Panc1 (cell line): Measurements from ENCODE around the gene ATP2C1. TPM values are rescaled to one million over a fixed set of nuclear protein-coding genes. Genes with fewer than 3 reads are reported as not detected.

Experiments
- ATAC-seq: fragments of 200-7000 bp; cut with Tn5 transposase; 2 replicates; pipeline ENCODE4 v1.9.1; 2020; ENCODE audit warnings: mild to moderate bottlenecking, moderate library complexity
- BruUV-seq: library from RNA; stranded (reverse); fragments of 400-500 nt; replicated peaks from 2 replicates; lab custom pipeline; 2021; lab: Mats Ljungman, UMichigan
- CTCF ChIA-PET: fragments of 300-600 bp; sonication (Branson Sonifier 250); formaldehyde crosslinking; loops from one replicate; lab custom pipeline; 2022; ENCODE audit warnings: antibody characterized with exemption; lab: Charles Lee
- POLR2A ChIA-PET: fragments of 300-600 bp; sonication (Branson Sonifier 250); formaldehyde crosslinking; loops from one replicate; lab custom pipeline; 2022; ENCODE audit warnings: antibody characterized with exemption; lab: Charles Lee
- DNase-seq: peaks from one replicate; pipeline ENCODE4 v3.0.0-alpha.2; 2010; ENCODE audit warnings: low read depth, low spot score
- H3K27ac ChIP-seq: 2 replicates; pipeline ENCODE4 v1.5.1; 2011; ENCODE audit warnings: mild to moderate bottlenecking, low read length, inconsistent platforms
- H3K27me3 ChIP-seq: fragments of 200-500 bp; sonication (Bioruptor generic); 2 replicates; pipeline ENCODE4 v1.6.0; 2014; ENCODE audit warnings: low read length, inconsistent platforms; ENCODE audit not compliant: control insufficient read depth, insufficient read depth
- H3K36me3 ChIP-seq: fragments of 200-500 bp; sonication (Bioruptor generic); 2 replicates; pipeline ENCODE4 v1.5.1; 2014; ENCODE audit warnings: inconsistent platforms, mild to moderate bottlenecking, low read length, moderate library complexity; ENCODE audit not compliant: control insufficient read depth, insufficient read depth
- H3K4me1 ChIP-seq: 2 replicates; pipeline ENCODE4 v1.5.1; 2011; ENCODE audit warnings: inconsistent platforms, mild to moderate bottlenecking, low read length, moderate library complexity; ENCODE audit not compliant: control insufficient read depth, insufficient read depth
- H3K4me3 ChIP-seq, 2 experiments: 2 replicates each; pipeline ENCODE4 v1.5.1; 2011 to 2012; ENCODE audit warnings: low read depth in 2 of 2, low read length in 2 of 2, mild to moderate bottlenecking in 2 of 2, inconsistent platforms in 1 of 2, moderate library complexity in 1 of 2
- H3K9me3 ChIP-seq: fragments of 200-500 bp; sonication (Bioruptor generic); 2 replicates; pipeline ENCODE4 v1.5.1; 2014; ENCODE audit warnings: low read depth, mild to moderate bottlenecking, inconsistent platforms, low read length, moderate library complexity; ENCODE audit not compliant: control insufficient read depth, insufficient read depth
- POLR2AphosphoS5 ChIP-seq: IDR thresholded peaks from 2 replicates; pipeline ENCODE4 v1.6.1; 2012; ENCODE audit warnings: mild to moderate bottlenecking, low read depth, low read length, moderate library complexity
- SIN3A ChIP-seq: IDR thresholded peaks from 2 replicates; pipeline ENCODE4 v1.6.1; 2012; ENCODE audit warnings: low read depth, mild to moderate bottlenecking, low read length, moderate library complexity, borderline replicate concordance; ENCODE audit not compliant: insufficient read depth
- TCF7L2 ChIP-seq: IDR thresholded peaks from 2 replicates; pipeline ENCODE4 v1.6.1; 2011; ENCODE audit warnings: mild to moderate bottlenecking, low read depth, low read length, inconsistent platforms
- in situ Hi-C: cut with HindIII; loops from 2 replicates; pipeline ENCODE4 v1.10.0; 2016; ENCODE audit warnings: low sequenced_read_pairs, low pct_unique_long_range_greater_than_20kb
- intact Hi-C: fragments of 100-400 bp; cut with micrococcal nuclease; formaldehyde crosslinking; loops from one replicate; pipeline ENCODE4 v1.10.0; 2022; ENCODE audit not compliant: unreplicated experiment
- total RNA-seq: library from RNA; stranded (reverse); gene quantifications from one replicate; pipeline ENCODE4 v1.2.1, GENCODE V29; 2021; ENCODE audit not compliant: unreplicated experiment
- TF ChIP-seq, protein P1 (sequence below), 2 experiments: IDR thresholded peaks; 2 replicates each; pipeline ENCODE4 v1.6.1; 2011 to 2012; ENCODE audit warnings: low read depth in 2 of 2, control low read depth in 1 of 2, low read length in 1 of 2, mild to moderate bottlenecking in 1 of 2, moderate library complexity in 1 of 2; ENCODE audit not compliant: insufficient read depth in 1 of 2
- TF ChIP-seq, protein P2 (sequence below): fragments of 450-650 bp; IDR thresholded peaks from 2 replicates; pipeline ENCODE4 v1.5.1; 2017; ENCODE audit warnings: mild to moderate bottlenecking

Gene ATP2C1
- total RNA-seq, 1 experiment from 2014 or later = 101 TPM

DNA sequence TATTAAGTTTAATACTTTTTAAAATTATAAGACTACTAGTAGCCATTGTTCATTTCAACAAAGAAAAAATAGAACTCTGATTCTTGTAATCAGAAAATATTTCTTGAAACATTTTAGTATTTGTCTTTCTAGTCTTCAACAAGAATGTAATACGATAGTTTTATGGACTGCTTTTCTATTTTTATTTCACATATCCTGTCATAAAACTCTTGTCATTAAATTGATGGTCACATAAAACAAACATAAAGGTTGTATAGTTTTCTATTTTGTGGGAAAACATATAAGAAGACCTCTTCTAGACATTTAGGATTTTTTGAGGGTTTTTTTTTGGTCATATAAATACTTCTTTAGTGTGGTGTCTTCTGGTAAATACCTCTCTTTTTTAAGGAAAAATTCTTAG lies 62.4 kb downstream of the ATP2C1 start:
- Histone ChIP-seq H3K27ac (no peak overlapping the region), H3K36me3 (peaks cover 24% of the 10 kb centered on the region), H3K27me3 (no peaks in the 10 kb centered on the region), H3K9me3 (no peaks in the 10 kb centered on the region), H3K4me1 (no peaks in the 10 kb centered on the region), H3K4me3 (no peak overlapping the region)
- in situ Hi-C loops = no loop called here
- TF ChIP-seq, protein P1, sequence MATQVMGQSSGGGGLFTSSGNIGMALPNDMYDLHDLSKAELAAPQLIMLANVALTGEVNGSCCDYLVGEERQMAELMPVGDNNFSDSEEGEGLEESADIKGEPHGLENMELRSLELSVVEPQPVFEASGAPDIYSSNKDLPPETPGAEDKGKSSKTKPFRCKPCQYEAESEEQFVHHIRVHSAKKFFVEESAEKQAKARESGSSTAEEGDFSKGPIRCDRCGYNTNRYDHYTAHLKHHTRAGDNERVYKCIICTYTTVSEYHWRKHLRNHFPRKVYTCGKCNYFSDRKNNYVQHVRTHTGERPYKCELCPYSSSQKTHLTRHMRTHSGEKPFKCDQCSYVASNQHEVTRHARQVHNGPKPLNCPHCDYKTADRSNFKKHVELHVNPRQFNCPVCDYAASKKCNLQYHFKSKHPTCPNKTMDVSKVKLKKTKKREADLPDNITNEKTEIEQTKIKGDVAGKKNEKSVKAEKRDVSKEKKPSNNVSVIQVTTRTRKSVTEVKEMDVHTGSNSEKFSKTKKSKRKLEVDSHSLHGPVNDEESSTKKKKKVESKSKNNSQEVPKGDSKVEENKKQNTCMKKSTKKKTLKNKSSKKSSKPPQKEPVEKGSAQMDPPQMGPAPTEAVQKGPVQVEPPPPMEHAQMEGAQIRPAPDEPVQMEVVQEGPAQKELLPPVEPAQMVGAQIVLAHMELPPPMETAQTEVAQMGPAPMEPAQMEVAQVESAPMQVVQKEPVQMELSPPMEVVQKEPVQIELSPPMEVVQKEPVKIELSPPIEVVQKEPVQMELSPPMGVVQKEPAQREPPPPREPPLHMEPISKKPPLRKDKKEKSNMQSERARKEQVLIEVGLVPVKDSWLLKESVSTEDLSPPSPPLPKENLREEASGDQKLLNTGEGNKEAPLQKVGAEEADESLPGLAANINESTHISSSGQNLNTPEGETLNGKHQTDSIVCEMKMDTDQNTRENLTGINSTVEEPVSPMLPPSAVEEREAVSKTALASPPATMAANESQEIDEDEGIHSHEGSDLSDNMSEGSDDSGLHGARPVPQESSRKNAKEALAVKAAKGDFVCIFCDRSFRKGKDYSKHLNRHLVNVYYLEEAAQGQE (IDR thresholded peaks at IDR 0.05; ENCODE audit: insufficient read depth in 1 of 2, low read depth in 2 of 2, low read length in 1 of 2) = no peak
- TF ChIP-seq POLR2AphosphoS5 = no peak
- no peak for TF ChIP-seq SIN3A
- TF ChIP-seq TCF7L2 = no peak
- TF ChIP-seq, protein P2, sequence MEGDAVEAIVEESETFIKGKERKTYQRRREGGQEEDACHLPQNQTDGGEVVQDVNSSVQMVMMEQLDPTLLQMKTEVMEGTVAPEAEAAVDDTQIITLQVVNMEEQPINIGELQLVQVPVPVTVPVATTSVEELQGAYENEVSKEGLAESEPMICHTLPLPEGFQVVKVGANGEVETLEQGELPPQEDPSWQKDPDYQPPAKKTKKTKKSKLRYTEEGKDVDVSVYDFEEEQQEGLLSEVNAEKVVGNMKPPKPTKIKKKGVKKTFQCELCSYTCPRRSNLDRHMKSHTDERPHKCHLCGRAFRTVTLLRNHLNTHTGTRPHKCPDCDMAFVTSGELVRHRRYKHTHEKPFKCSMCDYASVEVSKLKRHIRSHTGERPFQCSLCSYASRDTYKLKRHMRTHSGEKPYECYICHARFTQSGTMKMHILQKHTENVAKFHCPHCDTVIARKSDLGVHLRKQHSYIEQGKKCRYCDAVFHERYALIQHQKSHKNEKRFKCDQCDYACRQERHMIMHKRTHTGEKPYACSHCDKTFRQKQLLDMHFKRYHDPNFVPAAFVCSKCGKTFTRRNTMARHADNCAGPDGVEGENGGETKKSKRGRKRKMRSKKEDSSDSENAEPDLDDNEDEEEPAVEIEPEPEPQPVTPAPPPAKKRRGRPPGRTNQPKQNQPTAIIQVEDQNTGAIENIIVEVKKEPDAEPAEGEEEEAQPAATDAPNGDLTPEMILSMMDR = no peak
- CTCF ChIA-PET = no interaction called here
- intact Hi-C loops = no loop called here
- no TSS peak for BruUV-seq
- ATAC-seq (no peak), DNase-seq (no peak)
- POLR2A ChIA-PET = interaction anchor here (0.6 to 0.8 kb wide), 3 partner anchors 40 to 142 kb away, joined by 3 to 11 read pairs (median 4); no protein-coding TSS in a partner anchor

DNA sequence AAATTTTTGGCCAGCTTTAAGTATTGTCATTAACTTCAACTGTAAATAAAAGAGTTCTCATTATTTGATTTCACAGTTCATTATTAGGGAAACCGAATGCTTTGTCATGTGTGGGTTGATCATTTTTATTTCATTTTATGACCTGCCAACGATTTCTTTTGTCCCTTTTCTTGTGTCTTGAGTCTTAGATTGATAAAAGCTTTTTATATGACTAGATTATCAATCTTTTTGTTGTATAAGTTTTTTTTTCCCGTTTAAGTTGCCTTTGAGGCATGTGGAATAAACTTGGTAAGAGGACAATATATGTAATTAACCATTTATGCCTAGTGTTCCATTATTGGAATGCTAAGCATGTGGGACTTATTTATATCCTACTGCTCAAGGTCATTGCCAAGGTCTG lies 62.8 kb downstream of the ATP2C1 start:
- ChIA-PET POLR2A (interaction anchor here (0.6 to 0.8 kb wide), 3 partner anchors 40 to 142 kb away, joined by 3 to 11 read pairs (median 4); no protein-coding TSS in a partner anchor), CTCF (no interaction called here)
- no peaks in the 10 kb centered on the region for H3K27me3 ChIP-seq
- H3K36me3 ChIP-seq = peaks cover 24% of the 10 kb centered on the region
- intact Hi-C loops (no loop called here), in situ Hi-C loops (no loop called here)
- H3K9me3 ChIP-seq = no peaks in the 10 kb centered on the region
- no TSS peak for BruUV-seq
- DNase-seq (no peak), ATAC-seq (no peak)
- H3K4me1 ChIP-seq = no peaks in the 10 kb centered on the region
- H3K27ac ChIP-seq = no peak overlapping the region
- H3K4me3 ChIP-seq = no peak overlapping the region
- TF ChIP-seq POLR2AphosphoS5 (no peak), TCF7L2 (no peak), SIN3A (no peak)
- TF ChIP-seq, protein P2 = no peak
- TF ChIP-seq, protein P1 (IDR thresholded peaks at IDR 0.05; ENCODE audit: insufficient read depth in 1 of 2, low read depth in 2 of 2, low read length in 1 of 2) = no peak
